ENCODE data around the gene DIRAS1. TPM values are rescaled to one million over a fixed set of nuclear protein-coding genes. Genes with fewer than 3 reads are reported as not detected.

The DIRAS1 gene
- total and polyA plus RNA-seq, 2 experiments from 2014 or later, result 2.8 to 18.6 TPM

DNA sequence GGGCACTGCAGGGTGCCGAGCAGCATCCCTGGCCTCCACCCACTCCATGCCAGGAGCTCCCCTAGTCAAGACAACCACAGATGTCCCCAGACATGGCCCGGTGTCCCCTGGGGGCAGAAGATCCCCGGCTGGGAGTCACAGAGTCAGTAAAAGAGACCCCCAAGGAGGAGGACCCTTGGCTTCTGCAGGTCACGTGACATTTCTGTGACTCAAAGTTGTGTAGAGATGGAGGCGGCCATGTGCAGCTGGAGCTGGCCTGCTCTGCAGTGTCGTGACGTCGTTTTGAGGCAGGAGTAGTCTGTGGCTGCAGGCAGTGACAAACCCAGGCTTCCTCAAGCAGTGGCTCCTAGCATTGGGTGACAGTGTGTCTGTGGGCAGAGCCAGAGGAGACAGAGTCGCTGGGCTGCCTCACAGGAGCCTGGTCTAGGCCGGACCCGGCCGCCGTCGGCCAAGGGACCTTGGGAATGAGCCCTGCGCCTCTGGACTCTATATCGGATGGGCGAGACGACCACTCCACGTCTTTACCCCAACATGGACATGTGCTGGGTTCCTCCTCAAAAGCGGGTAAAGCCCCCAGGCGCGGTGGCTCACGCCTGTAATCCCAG, 7.7 kb upstream of the DIRAS1 start:
- Mint-ChIP-seq H3K4me3 (no peak overlapping the region), H3K4me1 (peaks cover 9% of the 10 kb centered on the region), H3K36me3 (ENCODE audit: low read depth) (peaks cover 3% of the 10 kb centered on the region; the same call in 2 of the 3 replicates), H3K27ac (no peak overlapping the region), H3K9me3 (no peaks in the 10 kb centered on the region), H3K27me3 (ENCODE audit: insufficient read depth, low read depth, poor library complexity) (peaks cover 32% of the 10 kb centered on the region)
- Histone ChIP-seq H3K4me1 (ENCODE audit: insufficient read depth) (no peaks in the 10 kb centered on the region), H3K27me3 (ENCODE audit: insufficient read depth) (no peaks in the 10 kb centered on the region), H2AFZ (no peak overlapping the region), H3K27ac (ENCODE audit: low read depth) (no peak overlapping the region), H3F3A (replicated peaks; ENCODE audit: low read depth) (no peaks in the 10 kb centered on the region), H3K4me2 (no peak overlapping the region), H3K9me2 (ENCODE audit: insufficient read depth) (no peaks in the 10 kb centered on the region), H3K4me3 (no peak overlapping the region), H3K36me3 (ENCODE audit: insufficient read depth) (no peaks in the 10 kb centered on the region), H3K79me2 (replicated peaks; ENCODE audit: insufficient read depth) (no peaks in the 10 kb centered on the region), H4K20me1 (replicated peaks; ENCODE audit: insufficient read depth) (no peaks in the 10 kb centered on the region; the same call in 1 of the 2 replicates)
- TF ChIP-seq EZH2phosphoT487 (IDR thresholded peaks at IDR 0.05; ENCODE audit: unreplicated experiment) (no peak), CREB1 (CRISPR knock-in tag; IDR thresholded peaks at IDR 0.05; ENCODE audit: low read depth) (no peak), STAT1 (IDR thresholded peaks at IDR 0.05; ENCODE audit: unreplicated experiment) (no peak), ZNF114 (CRISPR knock-in tag; IDR thresholded peaks at IDR 0.05) (no peak), JUNB (IDR thresholded peaks at IDR 0.05; ENCODE audit: unreplicated experiment) (no peak), EZH2 (IDR thresholded peaks at IDR 0.05; ENCODE audit: low read depth, unreplicated experiment) (no peak), ZNF331 (CRISPR knock-in tag; IDR thresholded peaks at IDR 0.05; ENCODE audit: low read depth) (no peak), NANOG (IDR thresholded peaks at IDR 0.05; ENCODE audit: borderline replicate concordance) (no peak)
- TF ChIP-seq, protein P1, sequence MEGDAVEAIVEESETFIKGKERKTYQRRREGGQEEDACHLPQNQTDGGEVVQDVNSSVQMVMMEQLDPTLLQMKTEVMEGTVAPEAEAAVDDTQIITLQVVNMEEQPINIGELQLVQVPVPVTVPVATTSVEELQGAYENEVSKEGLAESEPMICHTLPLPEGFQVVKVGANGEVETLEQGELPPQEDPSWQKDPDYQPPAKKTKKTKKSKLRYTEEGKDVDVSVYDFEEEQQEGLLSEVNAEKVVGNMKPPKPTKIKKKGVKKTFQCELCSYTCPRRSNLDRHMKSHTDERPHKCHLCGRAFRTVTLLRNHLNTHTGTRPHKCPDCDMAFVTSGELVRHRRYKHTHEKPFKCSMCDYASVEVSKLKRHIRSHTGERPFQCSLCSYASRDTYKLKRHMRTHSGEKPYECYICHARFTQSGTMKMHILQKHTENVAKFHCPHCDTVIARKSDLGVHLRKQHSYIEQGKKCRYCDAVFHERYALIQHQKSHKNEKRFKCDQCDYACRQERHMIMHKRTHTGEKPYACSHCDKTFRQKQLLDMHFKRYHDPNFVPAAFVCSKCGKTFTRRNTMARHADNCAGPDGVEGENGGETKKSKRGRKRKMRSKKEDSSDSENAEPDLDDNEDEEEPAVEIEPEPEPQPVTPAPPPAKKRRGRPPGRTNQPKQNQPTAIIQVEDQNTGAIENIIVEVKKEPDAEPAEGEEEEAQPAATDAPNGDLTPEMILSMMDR (conservative IDR thresholded peaks at IDR 0.05; ENCODE audit: low read depth in 2 of 2), result no peak
- TF ChIP-seq, protein P2, sequence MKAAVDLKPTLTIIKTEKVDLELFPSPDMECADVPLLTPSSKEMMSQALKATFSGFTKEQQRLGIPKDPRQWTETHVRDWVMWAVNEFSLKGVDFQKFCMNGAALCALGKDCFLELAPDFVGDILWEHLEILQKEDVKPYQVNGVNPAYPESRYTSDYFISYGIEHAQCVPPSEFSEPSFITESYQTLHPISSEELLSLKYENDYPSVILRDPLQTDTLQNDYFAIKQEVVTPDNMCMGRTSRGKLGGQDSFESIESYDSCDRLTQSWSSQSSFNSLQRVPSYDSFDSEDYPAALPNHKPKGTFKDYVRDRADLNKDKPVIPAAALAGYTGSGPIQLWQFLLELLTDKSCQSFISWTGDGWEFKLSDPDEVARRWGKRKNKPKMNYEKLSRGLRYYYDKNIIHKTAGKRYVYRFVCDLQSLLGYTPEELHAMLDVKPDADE (IDR thresholded peaks at IDR 0.05), result no peak
- TF ChIP-seq, protein P3, sequence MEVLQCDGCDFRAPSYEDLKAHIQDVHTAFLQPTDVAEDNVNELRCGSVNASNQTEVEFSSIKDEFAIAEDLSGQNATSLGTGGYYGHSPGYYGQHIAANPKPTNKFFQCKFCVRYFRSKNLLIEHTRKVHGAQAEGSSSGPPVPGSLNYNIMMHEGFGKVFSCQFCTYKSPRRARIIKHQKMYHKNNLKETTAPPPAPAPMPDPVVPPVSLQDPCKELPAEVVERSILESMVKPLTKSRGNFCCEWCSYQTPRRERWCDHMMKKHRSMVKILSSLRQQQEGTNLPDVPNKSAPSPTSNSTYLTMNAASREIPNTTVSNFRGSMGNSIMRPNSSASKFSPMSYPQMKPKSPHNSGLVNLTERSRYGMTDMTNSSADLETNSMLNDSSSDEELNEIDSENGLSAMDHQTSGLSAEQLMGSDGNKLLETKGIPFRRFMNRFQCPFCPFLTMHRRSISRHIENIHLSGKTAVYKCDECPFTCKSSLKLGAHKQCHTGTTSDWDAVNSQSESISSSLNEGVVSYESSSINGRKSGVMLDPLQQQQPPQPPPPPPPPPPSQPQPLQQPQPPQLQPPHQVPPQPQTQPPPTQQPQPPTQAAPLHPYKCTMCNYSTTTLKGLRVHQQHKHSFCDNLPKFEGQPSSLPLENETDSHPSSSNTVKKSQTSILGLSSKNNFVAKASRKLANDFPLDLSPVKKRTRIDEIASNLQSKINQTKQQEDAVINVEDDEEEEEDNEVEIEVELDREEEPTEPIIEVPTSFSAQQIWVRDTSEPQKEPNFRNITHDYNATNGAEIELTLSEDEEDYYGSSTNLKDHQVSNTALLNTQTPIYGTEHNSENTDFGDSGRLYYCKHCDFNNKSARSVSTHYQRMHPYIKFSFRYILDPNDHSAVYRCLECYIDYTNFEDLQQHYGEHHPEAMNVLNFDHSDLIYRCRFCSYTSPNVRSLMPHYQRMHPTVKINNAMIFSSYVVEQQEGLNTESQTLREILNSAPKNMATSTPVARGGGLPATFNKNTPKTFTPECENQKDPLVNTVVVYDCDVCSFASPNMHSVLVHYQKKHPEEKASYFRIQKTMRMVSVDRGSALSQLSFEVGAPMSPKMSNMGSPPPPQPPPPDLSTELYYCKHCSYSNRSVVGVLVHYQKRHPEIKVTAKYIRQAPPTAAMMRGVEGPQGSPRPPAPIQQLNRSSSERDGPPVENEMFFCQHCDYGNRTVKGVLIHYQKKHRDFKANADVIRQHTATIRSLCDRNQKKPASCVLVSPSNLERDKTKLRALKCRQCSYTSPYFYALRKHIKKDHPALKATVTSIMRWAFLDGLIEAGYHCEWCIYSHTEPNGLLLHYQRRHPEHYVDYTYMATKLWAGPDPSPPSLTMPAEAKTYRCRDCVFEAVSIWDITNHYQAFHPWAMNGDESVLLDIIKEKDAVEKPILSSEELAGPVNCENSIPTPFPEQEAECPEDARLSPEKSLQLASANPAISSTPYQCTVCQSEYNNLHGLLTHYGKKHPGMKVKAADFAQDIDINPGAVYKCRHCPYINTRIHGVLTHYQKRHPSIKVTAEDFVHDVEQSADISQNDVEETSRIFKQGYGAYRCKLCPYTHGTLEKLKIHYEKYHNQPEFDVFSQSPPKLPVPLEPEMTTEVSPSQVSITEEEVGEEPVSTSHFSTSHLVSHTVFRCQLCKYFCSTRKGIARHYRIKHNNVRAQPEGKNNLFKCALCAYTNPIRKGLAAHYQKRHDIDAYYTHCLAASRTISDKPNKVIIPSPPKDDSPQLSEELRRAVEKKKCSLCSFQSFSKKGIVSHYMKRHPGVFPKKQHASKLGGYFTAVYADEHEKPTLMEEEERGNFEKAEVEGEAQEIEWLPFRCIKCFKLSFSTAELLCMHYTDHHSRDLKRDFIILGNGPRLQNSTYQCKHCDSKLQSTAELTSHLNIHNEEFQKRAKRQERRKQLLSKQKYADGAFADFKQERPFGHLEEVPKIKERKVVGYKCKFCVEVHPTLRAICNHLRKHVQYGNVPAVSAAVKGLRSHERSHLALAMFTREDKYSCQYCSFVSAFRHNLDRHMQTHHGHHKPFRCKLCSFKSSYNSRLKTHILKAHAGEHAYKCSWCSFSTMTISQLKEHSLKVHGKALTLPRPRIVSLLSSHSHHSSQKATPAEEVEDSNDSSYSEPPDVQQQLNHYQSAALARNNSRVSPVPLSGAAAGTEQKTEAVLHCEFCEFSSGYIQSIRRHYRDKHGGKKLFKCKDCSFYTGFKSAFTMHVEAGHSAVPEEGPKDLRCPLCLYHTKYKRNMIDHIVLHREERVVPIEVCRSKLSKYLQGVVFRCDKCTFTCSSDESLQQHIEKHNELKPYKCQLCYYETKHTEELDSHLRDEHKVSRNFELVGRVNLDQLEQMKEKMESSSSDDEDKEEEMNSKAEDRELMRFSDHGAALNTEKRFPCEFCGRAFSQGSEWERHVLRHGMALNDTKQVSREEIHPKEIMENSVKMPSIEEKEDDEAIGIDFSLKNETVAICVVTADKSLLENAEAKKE (CRISPR knock-in tag; IDR thresholded peaks at IDR 0.05), result no peak
- no peak for DNase-seq (ENCODE audit: low spot score)
- ATAC-seq, result no peak

All from GM23338 (cell line).